Right kidney (tissue), 9 donors: Measurements from ENCODE around the gene TUFM.
"Not testable (repeated sequence)": the region's sequence is repeated elsewhere in the genome, so short reads cannot be mapped to it uniquely, and the experiment has no call there.

Experiments
- DNase-seq: peaks from one replicate; pipeline ENCODE4 v3.0.0-alpha.2; 2016
- long read RNA-seq, 8 donors: transcript quantifications; one replicate each; lab custom pipeline, GENCODE V29; 2026

The TUFM gene
- long read RNA-seq, donor 1, transcript TUFM-201 (10 exons, 2,071 nt): major isoform, 89 of 100 reads
- long read RNA-seq, donor 1, transcript TUFM-204 (3 exons, 814 nt): minor isoform, 6 of 100 reads
- long read RNA-seq, donor 1, partial matches to known transcripts: 5 of 100 reads
- long read RNA-seq, donor 1, other reads (novel, unspliced or antisense): 0 of 100 reads
- long read RNA-seq, donor 2, transcript TUFM-201 (10 exons, 2,071 nt): major isoform, 51 of 76 reads
- long read RNA-seq, donor 2, partial matches to known transcripts: 21 of 76 reads
- long read RNA-seq, donor 2, other reads (novel, unspliced or antisense): 0 of 76 reads
- long read RNA-seq, donor 3, transcript TUFM-201 (10 exons, 2,071 nt): major isoform, 49 of 58 reads
- long read RNA-seq, donor 3, partial matches to known transcripts: 5 of 58 reads
- long read RNA-seq, donor 3, other reads (novel, unspliced or antisense): 0 of 58 reads
- long read RNA-seq, donor 4, transcript TUFM-204 (3 exons, 814 nt): minor isoform, 5 of 122 reads
- long read RNA-seq, donor 4, transcript TUFM-201 (10 exons, 2,071 nt): major isoform, 71 of 122 reads
- long read RNA-seq, donor 4, partial matches to known transcripts: 46 of 122 reads
- long read RNA-seq, donor 4, other reads (novel, unspliced or antisense): 0 of 122 reads
- long read RNA-seq, donor 5, transcript TUFM-201 (10 exons, 2,071 nt): major isoform, 100 of 107 reads
- long read RNA-seq, donor 5, transcript TUFM-204 (3 exons, 814 nt): minor isoform, 7 of 107 reads
- long read RNA-seq, donor 5, partial matches to known transcripts: 0 of 107 reads
- long read RNA-seq, donor 5, other reads (novel, unspliced or antisense): 0 of 107 reads
- long read RNA-seq, donor 6, transcript TUFM-204 (3 exons, 814 nt): minor isoform, 8 of 116 reads
- long read RNA-seq, donor 6, transcript TUFM-201 (10 exons, 2,071 nt): major isoform, 78 of 116 reads
- long read RNA-seq, donor 6, partial matches to known transcripts: 29 of 116 reads
- long read RNA-seq, donor 6, other reads (novel, unspliced or antisense): 0 of 116 reads
- long read RNA-seq, donor 7: 0 reads
- long read RNA-seq, donor 8, transcript TUFM-201 (10 exons, 2,071 nt): major isoform, 77 of 95 reads
- long read RNA-seq, donor 8, transcript TUFM-204 (3 exons, 814 nt): minor isoform, 5 of 95 reads
- long read RNA-seq, donor 8, partial matches to known transcripts: 8 of 95 reads
- long read RNA-seq, donor 8, other reads (novel, unspliced or antisense): 5 of 95 reads

DNA sequence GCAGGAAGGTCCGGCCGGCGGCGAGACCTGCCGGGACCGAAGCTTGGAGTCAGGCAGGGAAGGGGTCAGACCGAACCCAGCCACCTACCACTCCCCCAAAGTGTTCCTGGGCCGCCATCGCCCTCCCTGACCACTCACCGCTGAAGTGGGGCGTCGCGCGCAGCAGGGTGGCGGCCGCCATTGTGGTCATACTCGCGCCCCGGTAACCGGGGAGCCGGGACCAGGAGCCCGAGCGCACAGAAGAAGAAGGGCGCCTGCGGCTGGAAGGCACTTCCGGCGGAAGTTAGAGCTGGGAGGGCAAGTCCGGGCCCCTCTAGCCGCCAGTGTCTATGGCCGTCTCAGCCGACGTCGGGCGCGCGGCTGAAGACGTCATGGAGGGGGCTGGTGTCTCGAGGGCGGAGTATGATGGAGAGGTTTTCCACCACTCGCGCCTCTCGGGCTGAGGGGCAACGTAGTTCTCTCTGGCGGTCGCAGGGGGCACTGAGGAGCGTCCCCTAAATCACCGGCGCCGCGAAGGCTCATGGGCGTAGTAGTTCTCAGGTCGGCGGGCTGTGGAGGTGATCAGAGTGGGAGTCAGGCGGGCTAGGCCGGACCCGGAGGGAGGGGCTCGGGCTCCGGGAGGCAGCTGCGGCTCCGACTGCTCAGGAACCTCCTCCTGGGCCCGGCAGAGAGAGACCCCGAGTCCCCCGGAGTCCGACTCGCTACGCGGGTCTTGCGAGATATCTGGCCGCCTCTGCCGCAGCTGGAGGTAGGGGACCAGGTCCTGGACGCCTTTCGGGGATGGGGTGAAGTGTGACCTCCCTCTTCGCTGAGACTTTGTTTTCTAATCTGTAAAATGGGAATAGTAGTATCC lies at the start of gene TUFM:
TUFM (minus strand) TSS at position 269 of the 853 bp plus-strand sequence; CDS start at position 190, 79 bp downstream.
- DNase-seq: peak; percentile 92

- no peak for DNase-seq
These were observed 49.5 kb upstream of the TUFM start for GRCh38 chr16:28895609-28896008.

GRCh38 chr16:28893291-28893690 lies 47.1 kb upstream of the TUFM start:
- no peak for DNase-seq

GRCh38 chr16:28891964-28892890 lies 46.1 kb upstream of the TUFM start:
- no peak for DNase-seq

- not testable (repeated sequence) for DNase-seq
These were observed 44.2 kb upstream of the TUFM start for GRCh38 chr16:28890355-28890754.

DNA sequence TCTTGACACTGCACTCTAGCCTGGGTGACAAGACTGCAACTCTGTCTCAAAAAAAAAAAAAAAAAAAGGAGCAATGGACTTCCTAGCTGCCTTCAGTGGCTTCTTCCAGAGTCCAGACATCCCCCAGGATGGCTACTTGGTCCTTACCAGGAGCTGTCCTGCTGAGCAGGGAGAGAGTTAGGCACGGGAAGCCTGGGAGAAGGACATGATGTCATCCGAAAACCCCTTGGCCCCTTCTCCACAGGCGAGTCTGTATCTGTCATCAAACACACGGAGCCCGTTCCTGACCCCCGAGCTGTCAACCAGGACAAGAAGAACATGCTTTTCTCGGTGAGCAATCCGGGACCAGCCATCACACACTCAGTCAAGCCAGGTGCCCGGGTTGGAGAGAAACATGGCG lies 40.8 kb upstream of the TUFM start:
- DNase-seq: no peak

GRCh38 chr16:28884045-28884444 lies 37.9 kb upstream of the TUFM start:
- DNase-seq: no peak

DNA sequence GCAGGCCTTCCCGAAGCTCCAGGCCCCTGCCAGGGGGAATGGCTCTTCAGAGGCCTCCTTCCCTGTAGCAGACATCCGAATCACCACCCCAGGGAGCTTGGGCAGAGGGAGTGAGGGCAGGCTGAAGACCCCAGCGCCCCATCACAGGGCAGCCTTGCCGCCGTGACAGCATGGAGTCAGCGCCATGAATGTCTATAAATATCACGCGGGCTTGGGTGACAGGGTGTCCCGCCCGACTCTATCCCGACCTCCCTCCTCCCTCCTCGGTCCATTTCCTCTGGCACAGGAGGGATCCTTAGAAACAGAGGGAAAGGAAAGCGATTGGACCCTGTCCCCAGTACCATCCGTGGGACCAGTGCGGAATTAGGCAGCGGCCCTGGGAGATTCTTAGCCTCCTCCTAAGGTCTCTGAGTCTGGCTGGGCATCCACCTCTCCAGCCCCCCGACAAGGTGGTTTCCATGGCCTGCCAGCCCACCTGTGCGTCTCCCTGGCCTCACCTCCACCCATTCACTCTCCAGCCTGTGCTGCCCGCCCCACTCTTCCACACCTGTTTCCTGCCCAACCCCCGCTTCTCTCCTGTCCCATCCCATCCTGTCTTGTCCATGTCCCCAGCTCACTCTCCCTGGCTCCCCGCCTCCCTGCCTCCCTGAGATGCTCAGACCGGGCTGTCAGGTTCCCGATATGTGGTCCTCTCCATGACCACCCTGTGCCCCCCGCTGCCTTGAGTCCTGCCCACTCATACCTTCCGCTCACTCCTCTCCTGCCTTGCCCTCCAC lies 37.3 kb upstream of the TUFM start:
- no peak for DNase-seq

GRCh38 chr16:28882551-28883160 lies 36.5 kb upstream of the TUFM start:
- peak; percentile 63 for DNase-seq

DNA sequence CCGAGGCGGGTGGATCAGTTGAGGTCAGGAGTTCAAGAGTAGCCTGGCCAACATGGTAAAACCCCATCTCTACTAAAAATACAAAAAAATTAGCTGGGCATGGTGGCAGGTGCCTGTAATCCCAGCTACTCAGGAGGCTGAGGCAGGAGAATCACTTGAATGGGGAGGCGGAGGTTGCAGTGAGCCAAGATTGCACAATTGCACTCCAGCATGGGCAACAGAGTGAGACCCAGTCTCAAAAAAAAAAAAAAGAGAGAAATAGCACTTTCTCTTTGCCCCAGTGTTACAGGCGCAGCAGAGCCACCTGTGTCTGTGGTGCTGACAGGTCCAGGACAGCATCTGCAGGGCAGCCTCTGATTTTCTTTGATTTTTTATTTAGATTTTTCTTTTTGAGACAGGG lies 35.4 kb upstream of the TUFM start:
- DNase-seq: not testable (repeated sequence)

GRCh38 chr16:28880955-28881354 lies 34.8 kb upstream of the TUFM start:
- no peak for DNase-seq

- no peak for DNase-seq
These were observed 34.4 kb upstream of the TUFM start for GRCh38 chr16:28880589-28880915.

DNA sequence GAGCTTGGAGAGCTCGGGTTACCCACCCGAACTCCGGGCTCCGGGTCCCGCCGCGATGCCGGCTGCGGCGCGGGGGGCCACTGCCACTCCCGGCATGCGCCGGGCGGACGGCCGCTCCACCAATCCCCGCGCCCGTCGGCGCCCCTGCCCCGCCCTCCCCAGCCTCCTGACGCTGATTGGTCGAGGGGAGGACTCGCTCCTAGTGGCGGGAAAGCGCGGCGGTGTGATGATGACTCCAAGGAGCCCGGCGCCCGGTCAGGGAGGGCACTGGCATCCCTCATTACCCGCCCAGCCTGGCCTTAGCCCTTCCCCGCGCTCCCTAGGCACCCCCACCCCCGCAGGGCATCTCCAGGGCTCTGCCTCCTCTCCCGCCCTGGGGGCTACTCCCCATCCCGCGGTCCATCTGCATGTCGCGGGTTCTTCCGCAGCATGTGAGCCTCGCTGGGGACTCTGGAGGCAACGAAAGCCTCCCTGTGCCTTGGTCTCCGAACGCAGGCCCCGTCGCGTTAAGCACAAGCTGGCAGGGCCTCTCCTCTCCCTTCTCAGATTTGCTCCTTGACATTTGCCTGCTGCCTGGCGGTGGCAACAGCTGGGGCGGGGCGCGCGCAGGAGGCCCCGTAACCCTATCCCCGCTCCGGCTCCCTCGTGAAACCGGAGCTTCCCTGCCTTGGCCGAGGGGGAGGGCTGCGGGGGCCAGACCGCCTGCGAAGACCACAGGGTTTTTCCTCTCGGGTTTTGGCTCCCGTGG lies 33.9 kb upstream of the TUFM start:
- DNase-seq: peak; percentile 91

DNA sequence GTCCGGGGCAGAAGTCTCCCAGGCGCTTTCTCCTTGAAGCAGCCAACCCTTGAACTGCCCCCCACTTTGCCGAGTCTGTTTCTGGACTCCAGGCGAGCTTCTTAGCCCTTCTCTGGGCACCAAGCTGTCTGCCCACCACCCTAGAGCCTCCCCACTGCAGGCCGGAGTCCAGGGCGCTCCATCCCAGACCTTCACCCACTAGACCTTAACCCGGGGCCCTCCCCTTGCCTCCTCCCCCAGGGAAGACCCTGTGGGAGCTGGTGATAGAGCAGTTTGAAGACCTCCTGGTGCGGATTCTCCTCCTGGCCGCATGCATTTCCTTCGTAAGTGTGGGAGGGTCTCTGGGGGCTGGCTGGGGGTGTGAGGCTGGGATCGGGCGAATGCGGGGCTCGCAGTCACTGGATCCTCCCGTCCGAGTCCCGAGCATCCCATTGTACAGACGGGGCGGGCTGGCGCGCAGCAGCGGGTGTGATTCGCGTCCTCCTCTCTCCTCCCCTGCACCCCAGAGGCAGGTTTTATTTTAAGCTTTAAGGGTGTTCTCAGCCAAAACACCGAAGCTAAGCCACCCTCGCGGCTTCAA lies 33.2 kb upstream of the TUFM start:
- DNase-seq: no peak

- no peak for DNase-seq
These were observed 32.2 kb upstream of the TUFM start, which contains the start of gene ATP2A1 for GRCh38 chr16:28878083-28878926. ATP2A1 (plus strand) TSS chr16:28878488; CDS start chr16:28878672, 184 bp downstream.

GRCh38 chr16:28877655-28878000 lies 31.5 kb upstream of the TUFM start:
- DNase-seq: no peak
